SK-N-SH treated with all-trans-retinoic acid at 6 μM for 48 hours (cell line): ENCODE results near the gene IDH3G.

Experiments
- ARNTL ChIP-seq: fragments of 450-650 bp; formaldehyde crosslinking; IDR thresholded peaks from 2 replicates; pipeline ENCODE4 v1.5.0; 2020; ENCODE audit warnings: low read depth, mild to moderate bottlenecking, moderate library complexity, borderline replicate concordance
- CREB5 ChIP-seq: fragments of 250-450 bp; sonication (Bioruptor Pico); IDR thresholded peaks from 2 replicates; pipeline ENCODE4 v1.5.1; 2020; ENCODE audit warnings: low read depth, mild to moderate bottlenecking, moderate library complexity
- CSDC2 ChIP-seq: fragments of 250-450 bp; sonication (Bioruptor Pico); IDR thresholded peaks from 2 replicates; pipeline ENCODE4 v1.5.0; 2020; ENCODE audit warnings: mild to moderate bottlenecking, moderate library complexity
- CSRNP3 ChIP-seq: fragments of 250-450 bp; sonication (Bioruptor Pico); IDR thresholded peaks from 2 replicates; pipeline ENCODE4 v1.5.1; 2021; ENCODE audit warnings: mild to moderate bottlenecking, moderate library complexity
- ESRRG ChIP-seq: fragments of 250-450 bp; sonication (Bioruptor Pico); IDR thresholded peaks from 2 replicates; pipeline ENCODE4 v1.6.1; 2021; ENCODE audit warnings: mild to moderate bottlenecking
- OSR1 ChIP-seq: fragments of 250-450 bp; sonication (Bioruptor Pico); IDR thresholded peaks from 2 replicates; pipeline ENCODE4 v1.8.0; 2022; ENCODE audit warnings: moderate library complexity, mild to moderate bottlenecking, inconsistent platforms
- PATZ1 ChIP-seq: fragments of 250-450 bp; sonication (Bioruptor Pico); IDR thresholded peaks from 2 replicates; pipeline ENCODE4 v1.8.0; 2020; ENCODE audit warnings: mild to moderate bottlenecking, moderate library complexity, borderline replicate concordance
- POU6F1 ChIP-seq: fragments of 250-450 bp; sonication (Bioruptor Pico); IDR thresholded peaks from 2 replicates; pipeline ENCODE4 v1.8.0; 2021; ENCODE audit warnings: low read depth, mild to moderate bottlenecking, moderate library complexity, borderline replicate concordance
- RARB ChIP-seq: fragments of 250-450 bp; sonication (Bioruptor Pico); IDR thresholded peaks from 2 replicates; pipeline ENCODE4 v1.8.0; 2021; ENCODE audit warnings: mild to moderate bottlenecking, moderate library complexity
- SNAI2 ChIP-seq: fragments of 250-450 bp; sonication (Bioruptor Pico); IDR thresholded peaks from 2 replicates; pipeline ENCODE4 v1.5.0; 2020; ENCODE audit warnings: mild to moderate bottlenecking, moderate library complexity
- ZC3H10 ChIP-seq: fragments of 250-450 bp; sonication (Bioruptor Pico); IDR thresholded peaks from 2 replicates; pipeline ENCODE4 v1.5.1; 2021; ENCODE audit warnings: mild to moderate bottlenecking, moderate library complexity
- ZFP3 ChIP-seq: fragments of 250-450 bp; sonication (Bioruptor Pico); IDR thresholded peaks from 2 replicates; pipeline ENCODE4 v1.5.0; 2020; ENCODE audit warnings: mild to moderate bottlenecking, moderate library complexity
- ZFP30 ChIP-seq: fragments of 450-650 bp; formaldehyde crosslinking; IDR thresholded peaks from 2 replicates; pipeline ENCODE4 v1.5.0; 2022; ENCODE audit warnings: mild to moderate bottlenecking, moderate library complexity
- ZNF565 ChIP-seq: fragments of 450-650 bp; formaldehyde crosslinking; conservative IDR thresholded peaks from 2 replicates; pipeline ENCODE4 v1.5.0; 2020; ENCODE audit warnings: low read depth, mild to moderate bottlenecking, moderate library complexity

GRCh38 chrX:153813161-153813560, 19.0 kb upstream of the IDH3G start:
- TF ChIP-seq SNAI2 (CRISPR knock-in tag) (no peak), ZC3H10 (CRISPR knock-in tag) (no peak), OSR1 (CRISPR knock-in tag) (no peak), CSDC2 (no peak), ARNTL (CRISPR knock-in tag) (no peak), RARB (CRISPR knock-in tag) (no peak), ZFP3 (CRISPR knock-in tag) (no peak), PATZ1 (CRISPR knock-in tag) (no peak), ESRRG (CRISPR knock-in tag) (no peak), POU6F1 (no peak), CREB5 (CRISPR knock-in tag) (no peak), ZNF565 (CRISPR knock-in tag) (no peak), CSRNP3 (CRISPR knock-in tag) (no peak), ZFP30 (CRISPR knock-in tag) (no peak)
